ENCODE data around the gene AKR1B1.
A peak's percentile ranks its signal among the peaks of the same experiment; 100 is the strongest.

Gene AKR1B1

GRCh38 chr7:134442441-134443220 lies 16.3 kb downstream of the AKR1B1 start:
- no peak for TF ChIP-seq CTCF (conservative IDR thresholded peaks at IDR 0.05; ENCODE audit: low read depth, low read length)
- no peak for DNase-seq (ENCODE audit: low read depth)
- no peak overlapping the region for H3K4me3 ChIP-seq (ENCODE audit: low read depth, low read length)

- no peak overlapping the region for H3K4me3 ChIP-seq (ENCODE audit: low read depth, low read length)
- DNase-seq (ENCODE audit: low read depth), result no peak
- TF ChIP-seq CTCF (conservative IDR thresholded peaks at IDR 0.05; ENCODE audit: low read depth, low read length), result no peak
These were observed 17.6 kb downstream of the AKR1B1 start for GRCh38 chr7:134441264-134441663.

GRCh38 chr7:134440476-134440875 lies 18.4 kb downstream of the AKR1B1 start:
- H3K4me3 ChIP-seq (ENCODE audit: low read depth, low read length), result no peak overlapping the region
- no peak for TF ChIP-seq CTCF (conservative IDR thresholded peaks at IDR 0.05; ENCODE audit: low read depth, low read length)
- no peak for DNase-seq (ENCODE audit: low read depth)

- DNase-seq (ENCODE audit: low read depth), result no peak
- TF ChIP-seq CTCF (conservative IDR thresholded peaks at IDR 0.05; ENCODE audit: low read depth, low read length), result no peak
- no peak overlapping the region for H3K4me3 ChIP-seq (ENCODE audit: low read depth, low read length)
These were observed 18.8 kb downstream of the AKR1B1 start for GRCh38 chr7:134440067-134440466.

- no peak for TF ChIP-seq CTCF (conservative IDR thresholded peaks at IDR 0.05; ENCODE audit: low read depth, low read length)
- DNase-seq (ENCODE audit: low read depth), result peak; percentile 72
- no peak overlapping the region for H3K4me3 ChIP-seq (ENCODE audit: low read depth, low read length)
These were observed 20.0 kb downstream of the AKR1B1 start for GRCh38 chr7:134438946-134439345.

- no peak for TF ChIP-seq CTCF (conservative IDR thresholded peaks at IDR 0.05; ENCODE audit: low read depth, low read length)
- peak; percentile 70 for DNase-seq (ENCODE audit: low read depth)
- no peak overlapping the region for H3K4me3 ChIP-seq (ENCODE audit: low read depth, low read length)
These were observed 23.6 kb downstream of the AKR1B1 start for GRCh38 chr7:134435161-134435920.

All from choroid plexus epithelial cell (primary cell).